Right atrium auricular region (tissue), 2 donors: ENCODE results near the gene MOB3A. TPM values are rescaled to one million over a fixed set of nuclear protein-coding genes. Genes with fewer than 3 reads are reported as not detected.
"Not testable (repeated sequence)": the region's sequence is repeated elsewhere in the genome, so short reads cannot be mapped to it uniquely, and the experiment has no call there.

ENCODE experiments used
- DNase-seq: peaks from one replicate; pipeline ENCODE4 v3.0.0-alpha.2; 2019; ENCODE audit warnings: low spot score
- H3K27ac ChIP-seq, 2 donors: fragments of 200-600 bp; sonication (generic); 1 replicate in 1 of 2; 2 replicates in 1 of 2; pipeline ENCODE4 v1.5.1; 2016 to 2019
- H3K27me3 ChIP-seq, 2 donors: fragments of 200-600 bp; sonication (generic); one replicate each; pipeline versions ENCODE4 v1.5.1 to v1.6.0; 2017 to 2019
- H3K36me3 ChIP-seq: fragments of 200-600 bp; sonication (generic); one replicate; pipeline ENCODE4 v1.5.1; 2016
- H3K4me1 ChIP-seq, 2 donors: fragments of 200-600 bp; sonication (generic); one replicate each; pipeline versions ENCODE4 v1.5.1 to v1.6.0; 2017 to 2019
- H3K4me3 ChIP-seq, 2 donors: fragments of 200-600 bp; sonication (generic); 1 replicate in 1 of 2; 2 replicates in 1 of 2; pipeline ENCODE4 v1.5.1; 2017 to 2019; ENCODE audit warnings: mild to moderate bottlenecking in 1 of 2, moderate library complexity in 1 of 2
- H3K9me3 ChIP-seq, 2 donors: fragments of 200-600 bp; sonication (generic); one replicate each; pipeline ENCODE4 v1.5.1; 2019
- total RNA-seq, 2 donors: library from RNA; depleted of rRNA; stranded (reverse); fragments of >200 nt; gene quantifications; one replicate each; pipeline ENCODE4 v1.1.0, GENCODE V29; 2016
- TF ChIP-seq, protein P1 (sequence below), 2 donors: fragments of 200-600 bp; sonication (generic); IDR thresholded peaks; one replicate each; pipeline ENCODE4 v1.5.1; 2019; ENCODE audit warnings: antibody characterized with exemption in 2 of 2

MOB3A gene
- total RNA-seq, 2 donors from 2014 or later, result 19.7 to 29.4 TPM

GRCh38 chr19:2132191-2132590 lies 36.1 kb upstream of the MOB3A start:
- Histone ChIP-seq H3K36me3 (peaks cover 42% of the 10 kb centered on the region), H3K27me3 (no peaks in the 10 kb centered on the region), H3K9me3 (no peaks in the 10 kb centered on the region), H3K4me3 (no peak overlapping the region), H3K27ac (peak overlapping the region; percentile 76 to 79), H3K4me1 (peaks cover 0 to 38% of the 10 kb centered on the region in 2 donors)
- DNase-seq, result no peak
- TF ChIP-seq, protein P1, sequence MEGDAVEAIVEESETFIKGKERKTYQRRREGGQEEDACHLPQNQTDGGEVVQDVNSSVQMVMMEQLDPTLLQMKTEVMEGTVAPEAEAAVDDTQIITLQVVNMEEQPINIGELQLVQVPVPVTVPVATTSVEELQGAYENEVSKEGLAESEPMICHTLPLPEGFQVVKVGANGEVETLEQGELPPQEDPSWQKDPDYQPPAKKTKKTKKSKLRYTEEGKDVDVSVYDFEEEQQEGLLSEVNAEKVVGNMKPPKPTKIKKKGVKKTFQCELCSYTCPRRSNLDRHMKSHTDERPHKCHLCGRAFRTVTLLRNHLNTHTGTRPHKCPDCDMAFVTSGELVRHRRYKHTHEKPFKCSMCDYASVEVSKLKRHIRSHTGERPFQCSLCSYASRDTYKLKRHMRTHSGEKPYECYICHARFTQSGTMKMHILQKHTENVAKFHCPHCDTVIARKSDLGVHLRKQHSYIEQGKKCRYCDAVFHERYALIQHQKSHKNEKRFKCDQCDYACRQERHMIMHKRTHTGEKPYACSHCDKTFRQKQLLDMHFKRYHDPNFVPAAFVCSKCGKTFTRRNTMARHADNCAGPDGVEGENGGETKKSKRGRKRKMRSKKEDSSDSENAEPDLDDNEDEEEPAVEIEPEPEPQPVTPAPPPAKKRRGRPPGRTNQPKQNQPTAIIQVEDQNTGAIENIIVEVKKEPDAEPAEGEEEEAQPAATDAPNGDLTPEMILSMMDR (IDR thresholded peaks at IDR 0.05), result no peak

- Histone ChIP-seq H3K36me3 (peaks cover 39% of the 10 kb centered on the region), H3K27ac (peak overlapping the region; percentile 77 to 92), H3K4me1 (peaks cover 0 to 43% of the 10 kb centered on the region in 2 donors)
- not testable (repeated sequence) for H3K4me3 ChIP-seq, H3K9me3 ChIP-seq, DNase-seq, H3K27me3 ChIP-seq
Measured at GRCh38 chr19:2131012-2131975, 35.2 kb upstream of the MOB3A start.

DNA sequence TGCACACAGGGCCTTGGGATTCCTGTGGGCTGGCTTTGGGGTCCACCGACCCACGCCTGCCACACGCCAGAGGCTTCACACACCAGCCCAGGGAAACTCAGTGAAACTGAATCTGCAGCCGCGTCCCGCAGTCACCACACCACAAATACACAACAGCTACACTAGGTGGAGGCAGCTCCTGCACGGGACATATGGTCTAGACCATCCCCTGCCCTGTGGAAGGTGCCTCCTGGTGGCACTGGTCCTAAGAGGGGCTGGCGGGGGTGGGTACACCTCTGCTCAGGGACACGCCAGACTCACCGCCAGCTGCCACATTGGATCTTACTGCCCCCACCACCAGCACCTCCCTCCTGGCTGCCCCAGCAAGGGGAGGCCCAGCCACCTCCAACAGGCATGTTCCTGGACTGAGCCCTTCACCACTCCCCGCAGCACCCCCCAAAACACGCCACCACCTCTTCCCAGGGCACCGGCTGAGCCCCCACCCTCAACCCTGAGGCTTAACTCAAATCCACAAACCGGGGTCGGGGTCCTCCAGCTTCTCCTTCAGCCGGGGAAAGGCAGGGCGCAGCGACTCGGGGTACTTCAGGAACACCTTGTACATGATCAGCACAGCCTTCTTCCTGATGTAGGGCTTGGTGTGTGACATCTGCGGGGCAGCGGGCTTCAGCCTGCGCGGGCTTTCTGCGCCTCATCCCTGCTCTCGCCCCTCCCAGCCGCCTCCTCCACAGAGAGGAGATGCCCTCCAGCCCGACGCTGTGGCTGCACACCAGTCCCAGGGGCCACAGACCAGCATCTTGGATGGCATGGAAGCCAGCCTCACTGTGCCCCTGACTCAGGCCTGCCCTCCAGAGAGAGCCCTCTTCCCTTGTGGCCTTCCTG lies 34.0 kb upstream of the MOB3A start:
- peak overlapping the region; percentile 77 to 92 for H3K27ac ChIP-seq
- TF ChIP-seq, protein P1 (IDR thresholded peaks at IDR 0.05), result no peak
- H3K9me3 ChIP-seq, result no peaks in the 10 kb centered on the region
- no peak for DNase-seq
- no peak overlapping the region for H3K4me3 ChIP-seq
- H3K36me3 ChIP-seq, result peaks cover 43% of the 10 kb centered on the region
- peaks cover 0 to 43% of the 10 kb centered on the region in 2 donors for H3K4me1 ChIP-seq
- no peaks in the 10 kb centered on the region for H3K27me3 ChIP-seq

DNA sequence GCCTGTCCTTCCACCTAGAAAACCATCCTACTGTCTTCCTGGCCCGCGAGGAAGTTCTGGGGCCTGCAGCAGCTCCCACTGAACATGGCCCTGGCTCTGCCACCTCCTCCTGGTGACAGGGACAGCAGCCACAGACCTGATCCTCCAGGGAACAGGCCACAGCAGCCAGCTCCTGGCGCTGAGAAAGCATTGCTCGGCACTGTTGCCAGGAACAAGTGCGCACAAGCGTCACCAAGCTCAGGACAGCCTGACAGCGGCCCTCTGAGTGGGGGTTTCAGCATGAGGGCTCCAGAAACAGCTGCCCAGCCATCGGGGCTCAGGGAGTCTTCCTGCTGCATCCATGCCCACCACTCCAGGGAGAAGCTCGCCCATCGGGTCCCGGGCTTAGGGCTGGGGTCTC lies 33.4 kb upstream of the MOB3A start:
- H3K9me3 ChIP-seq, result no peaks in the 10 kb centered on the region
- TF ChIP-seq, protein P1 (IDR thresholded peaks at IDR 0.05), result no peak
- H3K27ac ChIP-seq, result peak overlapping the region; percentile 77 to 92
- DNase-seq, result no peak
- peaks cover 43% of the 10 kb centered on the region for H3K36me3 ChIP-seq
- H3K4me1 ChIP-seq, result peaks cover 0 to 43% of the 10 kb centered on the region in 2 donors
- no peaks in the 10 kb centered on the region for H3K27me3 ChIP-seq
- H3K4me3 ChIP-seq, result no peak overlapping the region

GRCh38 chr19:2129022-2129421 lies 32.9 kb upstream of the MOB3A start:
- Histone ChIP-seq H3K4me1 (peaks cover 0 to 43% of the 10 kb centered on the region in 2 donors), H3K4me3 (no peak overlapping the region), H3K27ac (peak overlapping the region; percentile 77 to 92), H3K27me3 (no peaks in the 10 kb centered on the region), H3K36me3 (peaks cover 48% of the 10 kb centered on the region), H3K9me3 (no peaks in the 10 kb centered on the region)
- no peak for DNase-seq
- TF ChIP-seq, protein P1 (IDR thresholded peaks at IDR 0.05), result no peak

- not testable (repeated sequence) for H3K9me3 ChIP-seq, DNase-seq, H3K27me3 ChIP-seq, H3K4me3 ChIP-seq
- peaks cover 55% of the 10 kb centered on the region for H3K36me3 ChIP-seq
- H3K4me1 ChIP-seq, result peaks cover 0 to 41% of the 10 kb centered on the region in 2 donors
- peak overlapping the region; percentile 81 to 84 for H3K27ac ChIP-seq
Measured at GRCh38 chr19:2128252-2128651, 32.1 kb upstream of the MOB3A start.
